Pancreas (tissue), 10 donors: ENCODE measurements around the gene POLR1E. TPM values are rescaled to one million over a fixed set of nuclear protein-coding genes. Genes with fewer than 3 reads are reported as not detected.
A peak's percentile ranks its signal among the peaks of the same experiment; 100 is the strongest.

ENCODE experiments used
- ATAC-seq, 4 donors: fragments of 200-7000 bp; cut with Tn5 transposase; one replicate each; pipeline versions ENCODE4 v1.8.0 to v1.9.1; 2020; ENCODE audit warnings: mild to moderate bottlenecking in 4 of 4, moderate library complexity in 4 of 4
- DNase-seq, 6 donors: peaks; one replicate each; pipeline ENCODE4 v3.0.0-alpha.2; 2020
- FAIRE-seq: peaks from 2 replicates; lab custom pipeline; 2012; peaks lifted over from hg19 to GRCh38; lab: Jason Lieb, UNC
- H3K27ac ChIP-seq, 4 donors: fragments of 200-600 bp; sonication (generic); 1 replicate in 3 of 4; 2 replicates in 1 of 4; pipeline versions ENCODE4 v1.5.0 to v1.8.0; 2020
- H3K27me3 ChIP-seq, 4 donors: fragments of 200-600 bp; one replicate each; pipeline ENCODE4 v1.8.0; 2021
- H3K36me3 ChIP-seq, 3 donors: fragments of 200-600 bp; sonication (generic) in 1 of 3; one replicate each; pipeline versions ENCODE4 v1.5.0 to v1.8.0; 2020 to 2021
- H3K4me1 ChIP-seq, 3 donors: fragments of 200-600 bp; one replicate each; pipeline ENCODE4 v1.8.0; 2021
- H3K4me3 ChIP-seq, 4 donors: fragments of 200-600 bp; sonication (generic) in 2 of 4; one replicate each; pipeline versions ENCODE4 v1.5.0 to v1.8.0; 2020 to 2021
- H3K9me3 ChIP-seq, 4 donors: fragments of 200-600 bp; one replicate each; pipeline ENCODE4 v1.8.0; 2021
- CTCF ChIP-seq, 4 donors: fragments of 200-600 bp; sonication (generic) in 3 of 4; IDR thresholded peaks; one replicate each; pipeline versions ENCODE4 v1.5.0 to v1.8.0; 2021; ENCODE audit warnings: antibody characterized with exemption in 4 of 4
- WGBS, 2 donors: extraction: QIAGEN DNeasy Blood & Tissue Kit; methylation state at CpG; one replicate each; pipeline ENCODE4 v1.1.7; 2013; 5-methylcytosine and 5-hydroxymethylcytosine counted together
- intact Hi-C, 3 donors: fragments of 100-400 bp; cut with DNase I; formaldehyde crosslinking; loops; one replicate each; pipeline versions ENCODE4 v1.11.1 to v1.14.2; 2022
- polyA plus RNA-seq, 2 donors: library from polyadenylated mRNA; stranded (reverse); fragments of 200-250 nt; gene quantifications; one replicate each; pipeline ENCODE4 v1.2.3, GENCODE V29; 2013
- total RNA-seq, 6 donors: library from RNA; stranded (reverse); fragmentation: NEBNext Ultra II Directional in 4 of 6; extraction: Animal tissue kit (Norgen Biotek cat#: 25700) in 4 of 6; gene quantifications; one replicate each; pipeline versions ENCODE4 v1.2.1 to v1.2.4, GENCODE V29; 2021 to 2023
- donor health status: healthy with polysubstance abuse.
- donor health status: DM: no; HTN: no; CAD: no; lungs with moderate emphysema.
- donor health status: DM: no; HTN: no; CAD: no.
- donor health status: control.
- donor health status: control.
- donor health status: Bipolar disorder and iron deficiency.
- donor health status: DM: yes; HTN: yes; CAD: no.
- donor health status: DM: no; HTN: no; CAD: no.
- donor health status: DM: no; HTN: no; CAD: no.
- donor health status: DM: yes; HTN: yes; CAD: no.

The POLR1E gene
- total and polyA plus RNA-seq, 8 donors: 11.9 to 30.1 (median 17.1) TPM

GRCh38 chr9:37456817-37457216, 28.9 kb upstream of the POLR1E start:
- Histone ChIP-seq H3K4me1 (peaks cover 4 to 16% (median 11%) of the 10 kb centered on the region in 3 donors), H3K27ac (no peak overlapping the region), H3K27me3 (no peaks in the 10 kb centered on the region), H3K36me3 (no peaks in the 10 kb centered on the region), H3K9me3 (no peaks in the 10 kb centered on the region), H3K4me3 (no peak overlapping the region)
- ATAC-seq (no peak), FAIRE-seq (no peak), DNase-seq (no peak)
- no peak for TF ChIP-seq CTCF (IDR thresholded peaks at IDR 0.05)
- intact Hi-C loops: no loop called here
- WGBS, 2 donors: 67 to 72% methylated on average over 1 of the region's 1 CpG

- WGBS, 2 donors: 12 to 17% methylated on average over 3 of the region's 3 CpGs
- ATAC-seq (no peak), FAIRE-seq (no peak), DNase-seq (no peak)
- Histone ChIP-seq H3K4me1 (peaks cover 14 to 20% (median 18%) of the 10 kb centered on the region in 3 donors), H3K36me3 (no peaks in the 10 kb centered on the region), H3K27ac (peak overlapping the region in 2 of 4 donors; percentile 90 to 96), H3K9me3 (no peaks in the 10 kb centered on the region), H3K27me3 (no peaks in the 10 kb centered on the region), H3K4me3 (peak overlapping the region; percentile 62 to 94 (median 72))
- no peak for TF ChIP-seq CTCF (IDR thresholded peaks at IDR 0.05)
- intact Hi-C loops: no loop called here
Measured at GRCh38 chr9:37464006-37464405, 21.7 kb upstream of the POLR1E start.

- FAIRE-seq: no peak
- no peak for TF ChIP-seq CTCF (IDR thresholded peaks at IDR 0.05)
- no peaks in the 10 kb centered on the region for H3K9me3 ChIP-seq
- peak; percentile 69 to 88 (median 80) for DNase-seq
- intact Hi-C loops: no loop called here
- no peaks in the 10 kb centered on the region for H3K36me3 ChIP-seq
- peaks cover 14 to 20% (median 18%) of the 10 kb centered on the region in 3 donors for H3K4me1 ChIP-seq
- 0% methylated on average over 43 to 47 of the region's 47 CpGs for WGBS, 2 donors
- peak overlapping the region; percentile 89 to 96 (median 92) for H3K27ac ChIP-seq
- no peaks in the 10 kb centered on the region for H3K27me3 ChIP-seq
- peak; percentile 35 to 58 (median 52) for ATAC-seq
- H3K4me3 ChIP-seq: peak overlapping the region; percentile 62 to 94 (median 72)
Measured at GRCh38 chr9:37464426-37465248, 21.1 kb upstream of the POLR1E start.

GRCh38 chr9:37465249-37466036, 20.3 kb upstream of the POLR1E start, which contains the start of gene ZBTB5:
Gene ZBTB5, minus strand, starts transcription at chr9:37465450. Its CDS starts 22,899 bp downstream, at chr9:37442551.
- peak within 1 kb of the TSS; percentile 89 to 96 (median 92) for H3K27ac ChIP-seq
- FAIRE-seq: peak; percentile 97
- WGBS, 2 donors: 0 to 1% methylated on average over 52 of the region's 52 CpGs
- H3K36me3 ChIP-seq: no peaks in the 10 kb centered on the region
- intact Hi-C loops: no loop called here
- no peaks in the 10 kb centered on the region for H3K27me3 ChIP-seq
- peak; percentile 96 to 99 (median 98) for DNase-seq
- H3K4me1 ChIP-seq: peaks cover 14 to 20% (median 18%) of the 10 kb centered on the region in 3 donors
- TF ChIP-seq CTCF (IDR thresholded peaks at IDR 0.05): no peak
- H3K4me3 ChIP-seq: peak within 1 kb of the TSS; percentile 62 to 94 (median 72)
- H3K9me3 ChIP-seq: no peaks in the 10 kb centered on the region
- peak; percentile 83 to 92 (median 86) for ATAC-seq
